Transverse colon (tissue), 4 donors: ENCODE data around the gene SMAD9. TPM values are rescaled to one million over a fixed set of nuclear protein-coding genes. Genes with fewer than 3 reads are reported as not detected.

Source experiments
- DNase-seq: peaks from one replicate; pipeline ENCODE4 v3.0.0-alpha.2; 2019
- H3K27ac ChIP-seq, 4 donors: fragments of 200-600 bp; sonication (generic); 2 replicates each; pipeline ENCODE4 v1.5.1; 2016 to 2018; ENCODE audit warnings: inconsistent platforms in 4 of 4
- H3K27me3 ChIP-seq: fragments of 200-600 bp; sonication (generic); 2 replicates; pipeline ENCODE4 v1.5.1; 2017; ENCODE audit warnings: inconsistent platforms
- H3K36me3 ChIP-seq, 4 donors: fragments of 200-600 bp; sonication (generic); 2 replicates each; pipeline ENCODE4 v1.5.1; 2017 to 2019; ENCODE audit warnings: inconsistent platforms in 4 of 4
- H3K4me1 ChIP-seq, 4 donors: fragments of 200-600 bp; sonication (generic); 2 replicates each; pipeline ENCODE4 v1.5.1; 2017 to 2020; ENCODE audit warnings: inconsistent platforms in 4 of 4
- H3K4me3 ChIP-seq, 4 donors: fragments of 200-600 bp; sonication (generic); 1 replicate in 1 of 4; 2 replicates in 3 of 4; pipeline versions ENCODE4 v1.5.1 to v1.6.1; 2017 to 2019; ENCODE audit warnings: inconsistent platforms in 4 of 4
- H3K9me3 ChIP-seq, 2 donors: fragments of 200-600 bp; sonication (generic); 2 replicates each; pipeline ENCODE4 v1.5.1; 2017 to 2019; ENCODE audit warnings: inconsistent platforms in 2 of 2
- EP300 ChIP-seq: sonication (generic); formaldehyde crosslinking; IDR thresholded peaks from one replicate; pipeline ENCODE4 v1.6.1; 2017; ENCODE audit warnings: antibody characterized with exemption, low read depth
- POLR2A ChIP-seq: fragments of 450-650 bp; IDR thresholded peaks from one replicate; pipeline ENCODE4 v1.6.1; 2016; ENCODE audit warnings: antibody characterized with exemption, mild to moderate bottlenecking, moderate library complexity
- POLR2AphosphoS5 ChIP-seq, 3 donors: sonication (generic); formaldehyde crosslinking; IDR thresholded peaks; one replicate each; pipeline ENCODE4 v1.6.1; 2016; ENCODE audit warnings: antibody characterized with exemption in 3 of 3
- WGBS, 2 donors: methylation state at CpG; one replicate each; pipeline ENCODE4 v1.1.5; 2018; ENCODE audit warnings: low coverage in 1 of 2; 5-methylcytosine and 5-hydroxymethylcytosine counted together
- in situ Hi-C, 4 donors: fragments of 200-750 bp; cut with MboI; loops; one replicate each; pipeline versions ENCODE4 v1.15.0 to v1.15.1; 2017; ENCODE audit warnings: low sequenced_read_pairs in 3 of 4, low pct_ligation_motif_present in 1 of 4, low pct_unique_long_range_greater_than_20kb in 1 of 4
- intact Hi-C: fragments of 100-400 bp; cut with DNase I; formaldehyde crosslinking; loops from one replicate; pipeline ENCODE4 v1.15.1; 2023; ENCODE audit warnings: low total_unique reads
- total RNA-seq, 4 donors: library from RNA; depleted of rRNA; stranded (reverse); fragments of >200 nt; gene quantifications; one replicate each; pipeline ENCODE4 v1.1.0, GENCODE V29; 2016
- TF ChIP-seq, protein P1 (sequence below), 5 experiments: fragments of 200-600 bp in 3 of 5; fragments of 450-650 bp in 2 of 5; sonication (generic) in 3 of 5; IDR thresholded peaks; 1 replicate in 2 of 5; 2 replicates in 3 of 5; pipeline ENCODE4 v1.5.1; 2016 to 2017; ENCODE audit warnings: antibody characterized with exemption in 5 of 5, inconsistent platforms in 3 of 5, mild to moderate bottlenecking in 2 of 5, moderate library complexity in 1 of 5

SMAD9 gene
- total RNA-seq, 4 donors from 2014 or later: 4.0 to 19.8 (median 9.8) TPM

DNA sequence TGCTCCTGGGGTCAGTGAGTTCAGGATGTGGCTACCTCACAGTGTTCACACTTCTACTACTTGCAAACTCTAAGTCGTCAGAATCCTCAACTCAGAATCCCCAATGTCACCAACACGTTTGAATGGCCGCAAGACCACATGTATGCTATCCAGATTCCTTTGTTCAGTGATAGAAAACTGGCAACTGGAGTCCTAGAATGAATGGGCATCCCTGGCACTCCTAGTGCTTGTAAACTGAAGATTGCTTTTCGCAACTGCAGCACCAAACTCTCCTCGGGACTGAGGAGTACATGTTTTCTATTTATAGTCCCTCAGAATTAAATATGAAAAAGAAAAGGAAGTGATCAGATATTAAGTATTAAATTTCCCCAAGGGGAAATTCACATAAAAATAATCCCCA, 4.9 kb downstream of the SMAD9 start:
- intact Hi-C loops: no loop called here
- Histone ChIP-seq H3K4me3 (no peak overlapping the region), H3K27ac (no peak overlapping the region), H3K9me3 (no peaks in the 10 kb centered on the region), H3K27me3 (peaks cover 5% of the 10 kb centered on the region), H3K36me3 (no peaks in the 10 kb centered on the region), H3K4me1 (peaks cover 4 to 31% (median 15%) of the 10 kb centered on the region in 4 donors)
- in situ Hi-C loops: no loop called here
- 54 to 63% methylated on average over 5 of the region's 5 CpGs for WGBS, 2 donors
- no peak for TF ChIP-seq POLR2A
- no peak for TF ChIP-seq EP300
- TF ChIP-seq, protein P1, sequence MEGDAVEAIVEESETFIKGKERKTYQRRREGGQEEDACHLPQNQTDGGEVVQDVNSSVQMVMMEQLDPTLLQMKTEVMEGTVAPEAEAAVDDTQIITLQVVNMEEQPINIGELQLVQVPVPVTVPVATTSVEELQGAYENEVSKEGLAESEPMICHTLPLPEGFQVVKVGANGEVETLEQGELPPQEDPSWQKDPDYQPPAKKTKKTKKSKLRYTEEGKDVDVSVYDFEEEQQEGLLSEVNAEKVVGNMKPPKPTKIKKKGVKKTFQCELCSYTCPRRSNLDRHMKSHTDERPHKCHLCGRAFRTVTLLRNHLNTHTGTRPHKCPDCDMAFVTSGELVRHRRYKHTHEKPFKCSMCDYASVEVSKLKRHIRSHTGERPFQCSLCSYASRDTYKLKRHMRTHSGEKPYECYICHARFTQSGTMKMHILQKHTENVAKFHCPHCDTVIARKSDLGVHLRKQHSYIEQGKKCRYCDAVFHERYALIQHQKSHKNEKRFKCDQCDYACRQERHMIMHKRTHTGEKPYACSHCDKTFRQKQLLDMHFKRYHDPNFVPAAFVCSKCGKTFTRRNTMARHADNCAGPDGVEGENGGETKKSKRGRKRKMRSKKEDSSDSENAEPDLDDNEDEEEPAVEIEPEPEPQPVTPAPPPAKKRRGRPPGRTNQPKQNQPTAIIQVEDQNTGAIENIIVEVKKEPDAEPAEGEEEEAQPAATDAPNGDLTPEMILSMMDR (IDR thresholded peaks at IDR 0.05): no peak
- no peak for TF ChIP-seq POLR2AphosphoS5 (IDR thresholded peaks at IDR 0.05)
- DNase-seq: no peak

DNA sequence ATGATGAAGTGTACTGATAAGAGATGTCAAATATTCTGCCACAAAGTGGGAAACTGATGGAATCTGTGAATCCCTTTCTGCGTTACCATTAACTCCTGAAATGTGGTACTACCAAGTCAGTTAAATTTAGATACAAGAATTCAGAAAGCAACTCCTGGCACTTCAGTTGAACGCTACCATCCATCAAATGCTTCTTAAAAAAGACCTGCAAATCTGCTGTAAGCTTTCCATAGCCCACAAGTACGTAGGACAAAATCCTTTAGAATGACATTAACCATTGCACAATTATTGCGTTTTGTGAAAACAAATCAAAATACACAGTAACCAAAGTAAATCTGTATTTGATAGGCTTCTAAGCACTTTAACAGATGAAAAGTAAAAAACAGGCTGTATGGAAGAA, 5.4 kb downstream of the SMAD9 start:
- WGBS, 2 donors: 84 to 88% methylated on average over 4 of the region's 4 CpGs
- intact Hi-C loops: no loop called here
- in situ Hi-C loops: no loop called here
- H3K36me3 ChIP-seq: no peaks in the 10 kb centered on the region
- no peak overlapping the region for H3K4me3 ChIP-seq
- H3K9me3 ChIP-seq: no peaks in the 10 kb centered on the region
- H3K27ac ChIP-seq: no peak overlapping the region
- H3K4me1 ChIP-seq: peaks cover 4 to 31% (median 15%) of the 10 kb centered on the region in 4 donors
- DNase-seq: no peak
- TF ChIP-seq, protein P1 (IDR thresholded peaks at IDR 0.05): no peak
- TF ChIP-seq POLR2A: no peak
- no peak for TF ChIP-seq EP300
- no peak for TF ChIP-seq POLR2AphosphoS5 (IDR thresholded peaks at IDR 0.05)
- peaks cover 5% of the 10 kb centered on the region for H3K27me3 ChIP-seq

DNA sequence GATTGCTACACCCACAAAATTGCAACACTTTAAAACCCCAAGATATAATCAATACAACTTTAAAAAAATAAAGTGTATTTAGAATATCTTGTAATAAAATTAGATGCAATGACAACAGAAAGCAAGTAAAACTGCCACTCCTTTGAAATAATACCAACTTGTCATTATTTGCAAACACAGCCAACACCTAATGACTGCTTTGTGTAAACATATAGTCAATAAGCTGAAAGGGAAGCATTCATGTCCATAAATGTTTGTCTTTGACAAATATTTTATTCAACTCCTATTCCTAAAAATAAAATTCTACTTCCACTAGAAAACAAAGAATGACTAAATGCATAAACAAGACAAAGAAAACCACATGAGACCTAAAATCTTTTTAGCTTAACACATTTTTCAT, 6.6 kb downstream of the SMAD9 start:
- Histone ChIP-seq H3K9me3 (no peaks in the 10 kb centered on the region), H3K27ac (no peak overlapping the region), H3K4me1 (peaks cover 4 to 24% (median 9%) of the 10 kb centered on the region in 4 donors), H3K27me3 (no peaks in the 10 kb centered on the region), H3K4me3 (no peak overlapping the region), H3K36me3 (no peaks in the 10 kb centered on the region)
- in situ Hi-C loops (no loop called here), intact Hi-C loops (no loop called here)
- DNase-seq: no peak
- TF ChIP-seq POLR2AphosphoS5 (IDR thresholded peaks at IDR 0.05) (no peak), POLR2A (no peak), EP300 (no peak)
- TF ChIP-seq, protein P1 (IDR thresholded peaks at IDR 0.05): no peak

DNA sequence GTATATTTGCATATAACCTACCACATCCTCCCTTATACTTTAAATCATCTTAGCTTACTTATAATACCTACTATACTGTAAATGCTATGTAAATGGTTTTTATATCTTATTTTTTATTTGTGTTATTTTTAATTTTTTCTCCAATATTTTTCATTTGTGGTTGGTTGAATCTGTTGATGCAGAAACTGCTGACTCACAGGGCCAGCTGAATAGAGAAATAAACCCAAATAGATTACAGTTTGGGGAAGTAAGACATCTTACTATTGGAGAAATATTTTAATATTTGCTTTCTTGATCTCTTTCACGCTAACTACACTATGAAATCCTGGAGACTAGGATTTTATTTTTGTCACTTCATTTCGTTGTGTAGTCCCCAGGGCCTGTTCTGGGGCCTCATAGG, 7.1 kb downstream of the SMAD9 start:
- TF ChIP-seq, protein P1 (IDR thresholded peaks at IDR 0.05): no peak
- TF ChIP-seq EP300 (no peak), POLR2AphosphoS5 (IDR thresholded peaks at IDR 0.05) (no peak), POLR2A (no peak)
- no peaks in the 10 kb centered on the region for H3K36me3 ChIP-seq
- in situ Hi-C loops (no loop called here), intact Hi-C loops (no loop called here)
- H3K27me3 ChIP-seq: no peaks in the 10 kb centered on the region
- no peak overlapping the region for H3K4me3 ChIP-seq
- no peak for DNase-seq
- H3K27ac ChIP-seq: no peak overlapping the region
- WGBS, 2 donors: 32 to 51% methylated on average over 2 of the region's 2 CpGs
- peaks cover 1 to 20% (median 6%) of the 10 kb centered on the region in 4 donors for H3K4me1 ChIP-seq
- no peaks in the 10 kb centered on the region for H3K9me3 ChIP-seq
